ENCODE results near the gene NOVA2.

The NOVA2 gene

DNA sequence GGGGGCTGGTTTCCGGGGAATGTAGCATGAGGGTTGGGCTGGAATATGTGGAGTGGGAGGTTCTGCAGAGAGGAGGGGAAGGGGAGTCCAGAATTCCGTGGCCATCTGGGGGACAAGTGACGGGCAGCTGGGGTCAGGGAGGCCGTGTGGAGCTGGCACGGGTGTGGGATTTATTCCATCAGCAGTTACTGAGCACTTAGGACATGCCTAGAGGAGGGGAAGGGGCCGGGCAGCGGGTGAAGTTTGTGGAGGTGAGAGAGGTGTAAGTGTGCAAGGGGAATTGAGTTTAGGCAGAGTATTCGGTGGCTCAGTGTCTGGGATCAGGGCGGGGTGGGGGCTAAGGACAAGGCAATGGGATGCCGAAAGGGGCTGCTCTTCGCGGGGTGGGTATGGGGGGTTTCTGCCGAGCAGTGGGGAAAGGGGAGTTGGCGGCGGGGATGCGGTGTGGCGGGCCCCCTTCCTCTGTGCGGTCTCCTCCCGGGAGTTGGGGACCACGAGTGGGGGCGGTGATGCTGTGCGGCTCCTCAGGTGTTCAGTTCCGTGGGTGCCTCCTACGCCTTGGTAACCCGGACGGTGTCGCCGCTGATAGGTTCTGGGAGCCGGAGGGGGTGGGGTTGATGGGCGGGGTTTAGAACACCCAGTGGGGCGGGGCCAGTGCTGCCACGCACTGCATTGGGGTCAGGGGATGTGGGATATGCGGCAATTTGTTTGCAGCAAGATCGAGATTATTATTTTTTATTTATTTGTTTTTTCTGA, 27.0 kb upstream of the NOVA2 start:
- peak; percentile 30 for DNase-seq (ENCODE audit: low spot score)

DNA sequence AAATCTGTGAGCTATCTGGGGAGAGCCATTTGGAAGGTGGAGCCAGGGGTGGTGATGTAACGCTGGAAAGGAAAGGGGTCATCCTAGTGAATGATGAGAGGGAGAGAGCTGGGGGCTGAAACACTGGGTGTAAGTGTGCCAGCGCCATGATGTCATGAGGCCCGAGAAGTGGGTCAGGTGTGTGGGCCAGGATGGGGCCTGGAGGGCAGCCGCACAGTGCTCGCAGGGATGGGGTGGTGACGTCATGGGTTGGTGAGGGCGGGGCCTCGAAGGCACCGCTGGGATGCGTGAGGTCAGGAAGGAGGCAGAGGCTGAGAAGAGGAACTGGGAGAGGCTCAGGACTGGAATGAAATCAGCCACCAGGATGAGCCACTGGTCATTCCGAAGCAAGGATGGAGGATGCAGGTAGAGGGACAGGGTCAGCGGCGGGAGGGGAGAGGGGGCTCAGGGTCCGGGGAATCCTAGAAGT, 26.0 kb upstream of the NOVA2 start:
- peak; percentile 29 for DNase-seq (ENCODE audit: low spot score)

GRCh38 chr19:45998834-45999233, 25.2 kb upstream of the NOVA2 start:
- DNase-seq (ENCODE audit: low spot score), result no peak

DNA sequence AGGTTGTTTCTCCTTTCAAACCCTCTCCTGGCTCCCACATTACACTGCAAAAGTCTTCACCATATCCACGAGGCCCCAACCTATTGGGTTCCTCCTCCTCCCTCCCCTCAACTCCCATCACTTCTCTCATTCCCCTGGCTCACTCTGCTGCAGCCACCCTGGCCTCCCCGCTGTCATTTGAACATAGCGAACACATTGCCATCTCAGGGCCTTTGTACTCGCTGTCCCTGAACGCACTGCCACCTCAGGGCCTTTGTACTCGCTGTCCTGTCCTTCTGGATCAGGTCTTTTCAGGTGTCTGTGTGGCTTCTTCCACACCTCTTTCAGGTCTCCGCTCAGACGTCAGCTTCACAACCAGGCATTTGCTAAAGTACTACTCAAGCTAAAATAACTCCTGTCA, 23.3 kb upstream of the NOVA2 start:
- no peak for DNase-seq (ENCODE audit: low spot score)

- DNase-seq (ENCODE audit: low spot score), result no peak
Observed at GRCh38 chr19:45995715-45996385, 22.2 kb upstream of the NOVA2 start.

DNA sequence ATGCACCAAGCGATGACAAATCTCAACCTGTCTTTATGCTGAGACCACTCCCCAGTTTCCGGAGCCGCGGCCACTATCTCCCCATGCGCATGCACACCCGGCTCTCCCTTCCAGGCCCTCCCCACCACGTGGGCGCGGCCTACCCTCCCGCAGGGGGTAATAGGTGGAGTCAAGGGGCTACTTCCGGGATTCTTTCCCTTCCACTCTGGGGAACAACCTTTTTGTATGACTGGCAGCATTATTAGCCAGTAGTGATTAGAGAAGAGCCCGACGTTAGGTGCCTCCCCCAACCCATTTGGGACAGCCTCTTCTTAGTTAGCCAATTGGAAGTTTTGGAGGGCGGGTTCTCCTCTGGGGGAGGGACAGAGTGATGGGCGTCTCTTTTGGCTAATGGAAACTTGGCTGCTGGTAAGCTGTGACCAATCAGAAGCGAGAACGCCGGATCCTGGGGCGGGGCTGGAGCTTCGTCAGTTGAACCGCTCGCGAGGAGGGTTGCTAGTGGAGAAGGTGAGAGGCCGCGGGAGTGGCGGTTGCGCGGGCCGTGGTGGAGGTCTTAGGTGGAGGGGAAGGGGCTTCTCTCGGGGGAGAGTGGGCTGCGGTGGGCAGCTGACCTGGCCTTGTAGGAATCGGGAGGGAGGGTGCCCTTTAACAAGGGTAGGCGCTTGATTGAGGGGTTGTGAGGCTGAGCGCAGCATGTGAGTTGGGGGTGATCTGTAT, 21.5 kb upstream of the NOVA2 start, which contains the start of gene CCDC61:
TSS of gene CCDC61 (plus strand) at position 470 of the 717 bp plus-strand sequence. CDS start 7,552 bp downstream, outside the sequence.
- DNase-seq (ENCODE audit: low spot score), result peak; percentile 99

DNA sequence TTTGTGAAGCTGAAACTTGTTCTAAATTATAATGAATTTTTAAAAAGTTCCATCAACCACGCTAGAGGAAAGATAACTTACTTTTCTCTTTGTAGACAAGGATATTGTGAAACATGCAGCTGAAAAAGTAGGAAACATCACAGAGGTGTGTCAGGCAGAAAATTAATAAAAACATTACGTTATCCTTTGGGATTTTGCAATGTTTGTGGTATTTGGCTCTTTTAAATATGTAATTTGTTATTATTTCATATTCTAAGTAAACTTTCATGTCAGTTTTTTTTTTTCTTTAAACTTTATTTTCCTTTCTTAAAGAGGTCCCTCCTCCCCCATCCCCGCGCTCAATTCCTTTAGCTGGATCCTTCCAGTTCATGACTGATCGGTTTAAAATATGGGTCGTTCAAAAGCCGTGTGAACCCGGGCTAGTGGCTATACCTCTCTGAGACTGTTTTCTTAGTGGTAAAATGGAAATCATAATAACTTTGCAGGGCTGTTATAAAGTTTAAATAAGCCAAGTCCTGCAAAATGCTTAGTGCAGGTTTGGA, 20.9 kb upstream of the NOVA2 start:
- no peak for DNase-seq (ENCODE audit: low spot score)

GRCh38 chr19:45990113-45990728, 16.6 kb upstream of the NOVA2 start:
- DNase-seq (ENCODE audit: low spot score), result no peak

DNA sequence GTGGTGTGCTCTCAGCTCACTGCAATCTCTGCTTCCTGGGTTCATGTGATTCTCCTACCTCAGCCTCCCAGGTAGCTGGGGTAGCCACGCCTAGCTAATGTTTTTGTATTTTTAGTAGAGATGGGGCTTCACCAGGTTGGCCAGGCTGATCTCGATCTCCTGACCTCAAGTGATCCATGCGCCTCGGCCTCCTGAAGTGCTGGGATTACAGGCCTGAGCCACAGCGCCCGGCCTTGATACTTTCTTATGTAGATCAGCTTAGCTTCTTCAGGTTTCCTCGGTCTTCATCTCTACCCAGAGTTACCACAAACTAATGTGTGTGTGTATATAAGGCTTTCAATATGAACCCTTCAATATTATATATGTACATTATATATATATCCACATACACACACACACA, 11.7 kb upstream of the NOVA2 start:
- DNase-seq (ENCODE audit: low spot score), result no peak

- DNase-seq (ENCODE audit: low spot score), result no peak
Observed at GRCh38 chr19:45981350-45981749, 7.7 kb upstream of the NOVA2 start.

DNA sequence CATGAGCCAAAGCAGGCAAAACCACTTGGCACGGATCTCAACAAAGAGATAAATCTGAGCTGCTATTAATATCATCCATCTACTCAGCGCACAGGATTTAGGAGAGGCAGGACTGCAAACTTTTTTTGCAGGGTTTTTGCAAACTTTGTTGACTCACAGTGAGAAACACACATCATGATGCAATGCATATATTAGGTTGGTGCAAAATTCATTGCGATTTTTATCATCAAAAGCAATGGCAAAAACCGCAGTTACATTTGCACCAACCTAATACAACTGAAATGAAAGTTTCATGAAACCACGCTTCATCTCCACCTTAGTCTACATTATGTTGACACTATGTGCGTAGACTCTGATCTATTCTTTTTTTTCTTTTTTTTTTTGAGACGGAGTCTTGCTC, 4.5 kb upstream of the NOVA2 start:
- no peak for DNase-seq (ENCODE audit: low spot score)

DNA sequence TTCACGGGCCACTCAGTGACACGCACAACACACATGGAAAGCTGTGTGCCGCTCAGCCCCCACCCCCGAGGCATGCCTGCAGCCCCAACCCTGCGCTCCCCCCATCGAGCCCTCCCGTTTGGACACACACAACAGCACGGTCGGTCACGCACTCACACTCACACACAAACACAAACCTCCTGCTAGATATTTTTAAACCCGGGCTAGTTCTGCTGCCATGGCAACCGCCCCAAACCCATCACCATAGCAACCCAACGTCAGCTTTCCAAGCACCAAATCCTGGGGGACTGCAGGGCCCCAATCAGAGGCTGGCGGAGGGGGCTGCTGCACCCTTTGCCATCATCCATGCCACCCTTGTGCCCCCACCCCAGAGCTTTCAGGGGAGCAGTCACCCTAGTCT, 2.5 kb upstream of the NOVA2 start:
- DNase-seq (ENCODE audit: low spot score), result no peak

DNA sequence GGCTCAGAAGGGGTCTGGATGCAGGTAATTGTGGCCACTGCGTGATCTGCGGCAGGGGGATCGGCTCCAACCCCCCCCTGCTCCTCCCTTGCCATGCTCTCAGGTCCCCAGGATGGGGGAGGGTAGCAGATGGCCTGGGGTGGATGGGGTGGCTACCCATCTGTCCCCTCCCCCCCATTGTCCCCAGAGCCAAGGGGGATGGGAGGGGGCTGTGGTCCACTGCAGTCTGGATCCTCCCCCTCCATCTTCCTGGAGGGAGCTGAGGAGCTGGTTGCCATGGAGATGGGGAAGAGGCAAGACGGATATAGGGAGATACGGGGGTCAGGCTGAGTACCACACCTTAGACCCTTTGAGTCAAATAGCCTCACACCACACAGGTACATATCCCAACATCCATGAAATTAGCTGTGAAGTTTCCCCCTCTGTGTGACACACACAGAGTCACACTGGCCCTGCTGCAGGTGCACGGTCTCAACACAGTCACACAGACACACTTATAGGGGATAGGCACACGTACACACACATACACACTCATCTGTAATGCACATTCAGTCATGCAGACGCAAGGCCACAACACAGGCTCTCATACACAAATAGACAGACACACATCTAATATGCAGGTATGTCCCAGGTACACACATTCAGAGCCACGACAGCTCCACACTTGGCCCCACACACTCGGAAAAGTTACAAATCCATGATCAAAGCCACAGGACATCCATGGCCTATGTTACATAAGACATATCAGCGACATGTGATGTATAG, 1.8 kb upstream of the NOVA2 start:
- no peak for DNase-seq (ENCODE audit: low spot score)

DNA sequence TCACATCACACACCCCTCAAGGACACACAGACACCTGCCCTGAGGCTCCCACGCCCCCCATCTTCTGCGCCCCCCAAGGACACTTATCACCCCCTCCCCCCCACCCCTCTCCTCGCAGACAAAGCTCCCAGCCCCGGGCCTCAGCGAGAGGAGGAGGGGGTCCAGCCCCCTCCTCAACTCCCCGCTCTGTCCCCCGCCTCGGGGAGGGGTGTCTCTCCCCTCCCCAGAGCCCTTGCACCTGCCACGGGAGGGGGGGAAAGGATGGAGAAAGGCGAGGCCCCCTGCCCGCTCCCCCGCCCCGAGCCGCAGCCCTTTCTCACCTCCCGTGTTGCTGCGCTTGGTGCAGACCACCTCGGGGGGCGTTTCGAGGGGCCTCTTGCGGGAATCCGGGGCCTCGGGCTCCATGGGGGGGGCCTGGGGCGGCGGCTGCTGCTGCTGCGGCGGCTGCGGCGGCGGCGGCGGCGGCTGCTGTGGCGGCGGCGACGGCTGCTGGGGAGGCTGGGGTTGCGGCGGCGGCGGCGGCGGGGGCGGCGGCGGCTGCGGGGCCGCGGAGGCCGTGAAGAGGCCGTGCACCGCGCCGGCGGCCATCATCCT, 621 bp downstream of the NOVA2 start:
- DNase-seq (ENCODE audit: low spot score), result no peak

- no peak for DNase-seq (ENCODE audit: low spot score)
Observed at GRCh38 chr19:45972081-45972946, 1.4 kb downstream of the NOVA2 start.

DNA sequence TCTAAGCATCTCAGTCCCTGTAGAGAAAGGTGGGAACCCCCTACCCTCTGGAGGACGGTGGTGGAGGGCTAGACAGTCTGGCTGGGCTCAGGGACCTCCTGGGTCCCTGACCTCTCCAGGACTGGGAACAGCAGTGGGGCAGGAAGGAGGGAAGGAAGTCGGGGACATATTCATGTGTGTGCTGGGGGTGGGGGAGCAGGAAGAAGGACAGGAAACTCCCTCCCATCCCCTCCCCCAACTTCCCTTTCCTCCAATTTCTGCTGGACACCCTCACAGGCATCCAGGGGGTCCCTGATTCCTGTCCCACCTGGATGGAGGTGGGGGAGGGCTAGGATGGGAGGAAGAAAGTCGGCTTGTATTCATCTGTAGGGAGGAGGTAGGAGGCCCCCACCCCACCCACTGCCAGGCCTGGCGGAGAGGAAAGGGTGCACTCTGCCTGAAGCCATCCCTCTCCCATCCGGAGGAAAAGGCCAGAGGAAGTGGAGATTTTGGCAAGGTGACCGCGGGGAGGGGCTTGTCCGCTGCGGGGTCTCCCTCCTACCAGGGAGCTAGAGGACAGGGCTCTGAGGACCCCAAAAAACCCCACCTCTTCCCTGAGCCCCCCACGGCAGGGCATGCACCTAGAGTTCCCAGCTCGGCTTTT, 2.3 kb downstream of the NOVA2 start:
- no peak for DNase-seq (ENCODE audit: low spot score)

DNA sequence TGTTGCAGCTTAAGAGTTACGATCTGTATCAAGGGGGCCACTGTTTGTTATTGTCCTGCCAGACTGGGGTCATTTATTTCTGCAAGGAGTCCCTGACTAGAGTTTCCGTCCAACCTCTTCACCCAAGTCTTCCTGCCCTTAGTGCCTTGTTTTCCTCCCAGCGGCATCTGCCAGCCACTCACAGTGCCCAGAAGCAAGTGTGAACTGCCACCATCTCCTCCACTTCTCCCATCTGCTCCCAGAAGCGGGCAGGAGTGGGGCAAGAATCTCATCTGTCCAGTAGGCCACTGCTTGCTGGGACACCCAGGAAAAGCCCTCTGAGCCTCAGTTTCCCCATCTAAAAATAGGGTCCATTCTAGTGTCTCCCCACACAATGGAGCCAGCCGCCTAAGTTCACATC, 4.0 kb downstream of the NOVA2 start:
- DNase-seq (ENCODE audit: low spot score), result no peak

- DNase-seq (ENCODE audit: low spot score), result no peak
Observed at GRCh38 chr19:45968626-45969025, 5.0 kb downstream of the NOVA2 start.

- DNase-seq (ENCODE audit: low spot score), result no peak
Observed at GRCh38 chr19:45967246-45967645, 6.4 kb downstream of the NOVA2 start.

DNA sequence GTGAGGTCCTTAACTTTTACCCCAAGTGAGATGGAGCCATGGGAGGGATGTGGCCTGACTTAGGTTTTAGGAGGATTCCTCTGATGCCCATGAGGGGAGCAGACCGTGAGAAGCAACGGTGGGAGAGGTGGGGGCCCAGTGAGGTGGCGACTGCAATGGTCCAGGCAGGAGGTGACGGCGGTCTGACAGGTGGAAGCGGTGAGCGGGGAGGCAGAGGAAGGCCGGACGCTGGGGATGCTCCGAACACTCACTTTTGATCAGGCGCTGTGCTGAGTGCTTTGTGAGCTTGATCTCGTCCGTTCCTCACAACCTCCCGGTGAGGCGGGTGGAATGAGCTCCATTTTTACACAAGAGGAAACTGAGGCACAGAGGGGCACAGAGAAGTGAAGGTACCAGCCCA, 11.6 kb downstream of the NOVA2 start:
- DNase-seq (ENCODE audit: low spot score), result no peak

Data from GM03348 (cell line).